NCI-H748 treated with DMSO at 0.1 percent for 48 hours (cell line): Measurements from ENCODE around the gene GINS1.

ENCODE experiments used
- DNase-seq: peaks from one replicate; lab custom pipeline; 2025; lab: John Stamatoyannopoulos, UW

GINS1 gene

DNA sequence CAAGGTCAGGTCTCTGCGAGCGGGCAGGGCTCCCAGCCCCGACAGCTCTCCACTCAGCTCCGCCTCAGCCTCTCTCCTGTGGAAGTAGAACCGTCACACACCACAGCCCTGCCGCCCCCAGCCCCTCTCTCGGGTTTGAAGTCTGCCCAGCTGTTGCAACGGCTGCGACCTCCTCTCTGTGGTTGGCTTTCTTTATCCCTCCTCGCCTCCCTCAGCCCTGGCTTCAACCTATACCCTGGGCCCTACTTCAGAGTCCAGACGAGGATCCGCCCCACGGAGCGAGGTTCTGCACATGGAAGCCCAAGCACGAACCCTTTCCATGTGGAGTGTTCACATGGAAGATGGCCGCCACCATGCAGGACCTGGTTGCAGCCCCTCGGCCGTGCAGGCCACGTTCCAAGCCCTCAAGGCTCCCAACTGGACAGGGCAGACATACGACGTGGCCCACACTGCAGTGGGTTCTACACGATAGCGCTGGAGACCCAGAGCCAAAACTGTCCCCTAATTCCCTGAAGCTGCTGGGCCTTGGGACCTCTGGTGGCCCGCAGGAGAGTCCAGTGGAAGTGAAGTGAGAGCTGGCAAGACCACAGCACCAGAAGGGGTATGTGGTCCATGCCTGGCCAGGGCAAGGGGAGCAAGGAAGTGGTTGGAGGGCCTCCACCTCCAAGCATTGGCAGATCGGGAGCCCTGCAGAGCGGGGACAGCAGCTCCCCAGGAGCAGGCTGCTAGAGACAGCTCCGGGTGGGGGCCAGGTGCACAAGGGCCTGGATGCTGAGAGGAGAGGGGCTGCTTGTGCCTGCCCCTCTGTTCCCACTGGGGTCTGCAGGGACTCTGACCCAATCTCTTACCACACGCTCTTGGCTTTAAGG is 69.8 kb downstream of the GINS1 start:
- no peak for DNase-seq

DNA sequence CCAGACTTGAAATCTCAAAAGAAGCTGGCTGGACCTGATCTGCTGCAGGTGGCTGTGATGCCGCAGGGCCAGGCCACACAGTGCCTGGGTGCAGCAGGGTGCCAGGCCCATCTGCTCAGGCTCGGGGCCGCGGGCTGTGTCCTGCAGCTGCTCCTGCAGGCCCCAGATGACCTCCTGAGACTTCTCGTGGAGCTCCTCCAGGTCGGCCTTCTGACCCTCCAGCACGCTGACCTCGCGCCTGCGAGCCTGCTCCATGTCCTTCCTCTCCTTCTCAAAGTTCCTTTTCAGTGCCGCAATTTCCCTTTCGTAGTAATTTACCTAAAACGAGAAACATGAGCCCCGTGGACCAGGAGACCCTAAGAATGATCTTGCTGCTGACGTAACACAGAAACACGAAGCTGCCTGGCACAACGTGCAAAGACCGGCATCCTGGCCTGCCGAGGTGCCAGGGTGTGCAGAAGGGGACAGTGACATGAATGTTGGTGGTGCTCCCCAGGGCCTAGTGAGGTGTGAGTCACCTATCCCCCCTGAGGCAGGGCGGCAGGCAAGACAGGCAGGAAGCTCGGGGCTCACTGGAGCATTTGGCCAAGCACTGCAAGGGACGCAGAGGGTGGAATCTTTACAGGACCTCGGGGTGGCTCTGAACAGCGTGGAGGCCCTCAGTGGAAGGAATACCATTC is 71.6 kb downstream of the GINS1 start:
- no peak for DNase-seq

DNA sequence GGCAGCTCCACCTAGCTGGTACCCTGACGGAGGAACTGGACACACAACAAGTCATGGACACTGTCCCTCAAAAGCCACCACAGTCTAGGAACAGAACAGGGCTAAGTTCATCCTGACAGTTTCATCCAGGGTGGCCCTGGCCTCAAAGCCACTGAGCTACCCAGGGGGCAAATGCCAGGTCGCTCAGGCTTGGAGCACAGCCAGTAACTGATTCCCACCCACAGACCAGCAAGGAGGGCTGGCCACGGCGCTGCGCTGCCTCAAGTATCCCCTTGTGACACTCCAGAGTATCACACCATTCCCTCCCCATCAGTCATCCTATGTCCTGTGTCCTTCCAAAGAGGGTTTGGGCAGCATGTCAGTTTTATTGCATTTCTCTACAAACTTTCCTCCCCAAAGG is 72.2 kb downstream of the GINS1 start:
- no peak for DNase-seq

DNA sequence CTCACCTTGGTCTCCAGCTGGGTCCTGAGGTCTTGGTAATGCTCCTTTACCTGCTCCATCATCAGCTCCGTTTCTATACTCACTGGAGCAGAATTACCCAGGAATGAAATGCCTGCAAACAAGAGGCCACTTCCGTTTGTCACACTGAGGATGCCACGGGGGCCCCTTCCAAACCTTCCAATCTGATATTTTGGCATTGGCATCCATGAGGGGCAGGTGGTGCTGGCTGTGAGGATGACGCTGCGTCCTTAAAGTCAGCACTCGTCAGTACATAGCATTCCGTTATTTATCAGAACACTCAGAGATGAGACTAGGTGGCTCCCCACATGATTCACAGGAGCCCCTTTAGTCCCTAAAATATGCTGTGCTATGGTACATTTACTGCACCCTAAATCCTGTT is 72.7 kb downstream of the GINS1 start:
- no peak for DNase-seq

DNA sequence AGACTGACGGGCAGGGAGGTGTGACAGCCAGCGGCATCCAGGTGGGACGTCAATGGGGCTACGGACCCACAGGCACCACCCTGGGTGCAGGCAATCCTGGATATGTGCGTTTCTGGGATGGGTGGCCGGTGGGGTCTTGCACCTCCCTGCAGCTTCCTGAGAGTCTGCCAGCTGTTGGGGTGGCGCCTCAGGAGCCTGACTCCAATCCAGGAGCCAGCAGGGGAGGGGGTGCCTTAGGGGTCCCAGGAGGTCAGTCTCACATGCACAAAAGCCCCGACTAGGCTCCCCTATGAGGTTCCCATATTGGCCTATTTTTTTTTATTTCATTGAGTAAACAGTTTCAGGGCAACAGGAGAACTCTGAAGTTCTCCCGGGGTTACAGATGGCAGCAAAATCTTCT is 73.3 kb downstream of the GINS1 start:
- DNase-seq, result no peak

DNA sequence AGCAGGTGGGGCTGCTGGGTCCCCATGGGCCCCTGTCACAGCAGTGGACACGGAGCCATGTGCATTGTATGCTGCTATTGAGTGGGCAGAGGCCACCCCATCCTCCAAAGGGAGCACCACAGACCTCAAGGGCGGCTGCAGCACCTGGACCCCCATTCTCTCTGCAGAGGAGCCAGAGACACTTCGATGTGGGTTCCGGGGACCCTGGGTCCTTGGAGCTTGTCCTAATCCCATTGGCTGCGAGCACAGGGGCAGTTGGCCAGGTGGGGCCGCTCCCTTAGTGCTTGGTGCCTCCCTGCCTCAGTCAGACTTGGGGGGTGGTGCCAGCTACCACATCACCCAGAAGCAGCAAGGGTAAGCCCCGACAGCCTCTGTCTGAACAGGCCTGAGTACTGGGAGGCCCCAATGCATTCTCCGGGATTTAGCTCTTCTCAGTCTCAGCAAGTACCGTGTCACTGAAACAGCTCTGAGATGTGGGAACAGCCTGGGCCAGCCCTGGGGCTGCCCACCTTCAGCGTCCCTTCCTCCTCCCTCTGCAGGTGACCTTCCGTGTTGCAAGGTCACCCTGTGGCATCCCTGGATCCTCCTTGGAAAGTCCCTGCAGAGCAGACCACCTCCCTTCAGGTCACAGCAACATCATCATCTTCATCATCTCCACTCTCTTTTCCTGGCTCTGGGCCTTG is 73.9 kb downstream of the GINS1 start:
- no peak for DNase-seq

DNA sequence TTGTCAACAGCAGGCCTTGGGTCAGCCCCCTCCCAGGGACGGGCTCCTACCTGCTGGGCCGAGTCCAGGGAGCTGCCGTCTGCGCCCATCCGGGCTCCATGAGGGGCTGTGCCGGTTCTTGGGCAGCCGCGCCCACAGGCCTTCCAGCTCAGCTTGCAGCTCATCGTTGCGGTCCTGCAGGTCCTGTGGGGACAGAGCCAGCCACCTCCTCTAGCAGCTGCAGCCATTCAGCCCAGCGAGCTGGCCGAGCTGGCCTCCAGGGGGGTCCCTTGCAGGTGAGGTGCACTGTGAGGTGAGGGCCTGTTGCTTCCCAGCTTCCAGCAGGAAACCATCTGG is 74.4 kb downstream of the GINS1 start:
- DNase-seq, result no peak

DNA sequence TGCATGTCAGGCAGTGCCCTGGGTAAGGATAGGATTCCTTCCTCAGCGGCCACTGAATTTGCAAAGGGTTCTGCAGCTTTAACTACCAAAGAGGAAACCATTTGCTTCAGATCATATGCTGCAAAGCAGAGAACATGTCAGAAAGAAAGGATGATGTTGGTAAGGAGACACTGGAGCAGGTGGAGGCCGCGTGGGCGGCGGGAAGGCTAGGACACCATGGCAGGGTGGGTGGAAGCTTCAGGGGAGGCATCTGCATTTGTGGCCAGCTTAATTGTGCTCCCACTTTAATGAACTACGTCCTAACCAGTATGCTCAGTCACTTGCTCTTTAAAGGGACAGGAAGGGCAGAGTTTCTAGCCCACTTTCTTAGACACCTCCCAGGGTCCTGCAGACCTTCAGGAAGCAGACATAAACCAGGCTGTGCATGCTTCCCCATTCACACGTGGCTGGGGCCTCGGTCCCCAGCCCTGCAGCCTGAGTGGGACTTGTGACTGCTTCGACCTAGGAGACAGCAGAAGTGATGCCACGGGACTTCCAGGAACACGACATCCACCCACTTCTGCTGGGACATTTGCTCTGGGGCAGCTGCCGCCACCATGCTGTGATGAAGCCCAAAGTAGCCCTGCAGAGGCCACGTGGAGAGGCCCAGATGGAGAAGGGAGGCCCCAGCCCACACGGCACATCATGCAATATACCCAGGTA is 76.1 kb downstream of the GINS1 start:
- no peak for DNase-seq

DNA sequence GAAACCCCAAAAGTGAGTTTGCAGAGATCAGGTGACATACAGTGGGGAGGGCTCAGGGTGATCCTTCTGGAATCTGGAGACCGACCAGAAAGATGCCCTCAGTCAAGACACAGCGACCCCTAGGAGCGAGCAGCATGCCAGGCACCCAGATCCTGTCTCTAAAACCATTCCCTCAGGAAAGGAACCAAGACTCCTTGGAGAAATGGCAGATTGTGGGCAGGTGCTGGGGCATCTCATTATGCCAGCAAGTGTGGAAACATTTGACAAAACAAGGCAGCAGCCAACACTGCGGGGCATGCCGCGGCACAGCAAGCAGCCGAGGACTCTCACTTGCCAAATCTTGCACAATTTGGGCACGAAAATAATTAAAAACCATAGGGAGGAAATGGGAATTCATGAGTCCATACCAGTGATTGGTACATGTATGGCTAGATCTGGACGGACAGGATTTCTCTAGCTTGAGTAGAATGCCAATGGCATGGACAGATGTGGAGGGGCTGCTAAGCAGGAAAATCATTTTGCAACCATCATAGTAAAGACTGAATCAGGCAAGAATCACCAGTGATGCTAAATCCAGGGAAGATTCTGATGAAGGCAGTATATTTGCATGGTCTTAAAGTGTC is 76.9 kb downstream of the GINS1 start:
- DNase-seq, result no peak

DNA sequence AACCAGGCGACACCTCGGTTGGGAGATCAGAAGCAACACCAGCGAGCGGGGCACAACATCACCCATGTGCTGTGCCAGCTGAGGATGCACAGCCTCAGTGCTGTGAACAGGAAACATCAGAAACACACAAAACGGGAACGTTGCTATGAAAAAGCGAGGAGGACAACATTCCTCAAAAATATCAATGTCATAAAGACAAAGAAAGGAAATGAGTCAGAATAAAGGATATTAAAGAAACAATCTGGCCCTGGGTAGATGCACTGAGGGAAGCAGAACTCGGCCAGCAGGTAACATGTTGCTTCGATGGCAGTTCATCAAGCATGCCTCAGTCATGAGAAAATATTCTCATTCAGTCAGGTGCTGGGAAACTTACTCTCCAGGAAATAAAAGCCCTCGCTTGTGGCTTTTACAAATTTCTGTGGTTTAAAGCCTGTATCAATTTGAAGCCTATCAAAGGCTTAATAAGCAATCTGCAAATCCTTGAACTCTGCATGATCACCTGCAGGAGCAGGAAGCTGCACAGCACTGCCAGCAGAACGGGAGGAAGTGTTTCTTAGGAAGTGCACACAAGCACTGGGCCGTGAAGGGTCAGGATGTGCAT is 77.5 kb downstream of the GINS1 start:
- no peak for DNase-seq

DNA sequence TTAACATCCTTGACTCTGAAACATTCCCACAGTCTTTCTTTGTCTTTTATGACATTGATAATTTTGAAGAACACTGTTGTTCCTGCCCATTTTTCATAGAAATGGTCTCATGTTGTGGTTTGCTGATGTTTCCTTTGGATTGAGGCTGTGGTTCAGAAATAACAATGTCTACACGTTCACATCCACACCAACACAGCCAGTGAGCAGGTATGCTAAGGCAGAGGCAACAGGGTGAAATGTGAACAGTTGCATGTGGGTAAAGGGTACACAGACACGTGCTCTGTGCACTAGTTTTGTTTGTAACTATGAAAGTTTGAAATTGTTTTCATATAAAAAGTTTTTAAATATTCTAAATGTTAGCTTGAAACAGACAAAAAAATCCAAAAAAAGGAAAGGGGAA is 78.4 kb downstream of the GINS1 start:
- DNase-seq, result no peak

DNA sequence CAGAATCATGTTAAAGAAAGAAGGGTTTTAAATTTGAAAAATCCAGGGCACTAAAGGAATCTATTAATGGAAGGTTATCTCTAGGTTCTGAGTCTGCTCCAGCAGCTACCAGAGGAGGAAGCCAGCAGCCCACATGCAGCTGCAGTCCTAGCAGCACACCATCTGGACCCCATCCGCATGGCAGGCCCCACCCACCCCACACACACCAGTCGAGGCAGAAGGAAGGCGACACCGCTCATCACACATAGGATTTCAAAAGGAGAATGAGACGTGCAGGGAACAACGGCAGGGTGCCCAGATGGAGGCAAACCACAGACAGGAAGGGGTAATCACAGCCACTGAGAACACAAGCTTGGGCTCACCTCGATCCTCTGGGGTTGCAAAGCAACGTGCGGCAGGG is 78.9 kb downstream of the GINS1 start:
- DNase-seq, result no peak

DNA sequence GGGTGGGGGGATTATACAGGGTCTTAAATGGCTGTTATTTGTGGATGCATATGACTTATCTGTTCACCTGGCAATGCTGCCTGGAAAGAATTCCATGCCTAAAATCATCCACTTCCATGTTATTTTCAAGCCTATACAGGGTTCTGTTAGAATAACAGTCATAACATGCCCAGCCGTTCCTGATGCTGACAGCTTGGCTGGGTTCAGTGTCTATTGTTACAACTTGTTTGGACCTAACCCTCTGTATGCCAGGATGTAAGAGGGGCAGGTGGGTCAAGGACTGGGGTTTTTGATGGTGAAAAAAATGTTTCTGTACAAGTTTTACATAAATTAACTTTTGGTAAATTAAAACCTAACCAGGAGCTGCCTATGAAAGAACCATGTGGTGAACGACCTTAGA is 79.8 kb downstream of the GINS1 start:
- no peak for DNase-seq

DNA sequence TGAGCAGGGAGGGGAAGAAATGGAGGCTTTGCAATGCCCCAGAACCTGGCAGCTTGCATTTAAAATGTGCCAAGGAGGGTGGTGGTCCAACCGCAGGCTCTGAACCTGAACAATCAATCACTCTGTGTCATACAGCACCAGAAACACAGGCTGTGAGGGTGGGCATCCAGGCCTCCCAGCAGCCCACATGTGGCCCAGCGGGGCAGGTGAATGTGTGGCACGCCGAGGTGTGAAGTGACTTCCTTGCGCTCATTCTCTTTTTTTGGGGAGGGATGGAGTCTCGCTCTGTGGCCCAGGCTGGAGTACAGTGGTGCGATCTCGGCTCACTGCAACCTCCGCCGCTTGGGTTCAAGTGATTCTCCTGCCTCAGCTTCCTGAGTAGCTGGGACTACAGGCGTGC is 80.5 kb downstream of the GINS1 start:
- no peak for DNase-seq

DNA sequence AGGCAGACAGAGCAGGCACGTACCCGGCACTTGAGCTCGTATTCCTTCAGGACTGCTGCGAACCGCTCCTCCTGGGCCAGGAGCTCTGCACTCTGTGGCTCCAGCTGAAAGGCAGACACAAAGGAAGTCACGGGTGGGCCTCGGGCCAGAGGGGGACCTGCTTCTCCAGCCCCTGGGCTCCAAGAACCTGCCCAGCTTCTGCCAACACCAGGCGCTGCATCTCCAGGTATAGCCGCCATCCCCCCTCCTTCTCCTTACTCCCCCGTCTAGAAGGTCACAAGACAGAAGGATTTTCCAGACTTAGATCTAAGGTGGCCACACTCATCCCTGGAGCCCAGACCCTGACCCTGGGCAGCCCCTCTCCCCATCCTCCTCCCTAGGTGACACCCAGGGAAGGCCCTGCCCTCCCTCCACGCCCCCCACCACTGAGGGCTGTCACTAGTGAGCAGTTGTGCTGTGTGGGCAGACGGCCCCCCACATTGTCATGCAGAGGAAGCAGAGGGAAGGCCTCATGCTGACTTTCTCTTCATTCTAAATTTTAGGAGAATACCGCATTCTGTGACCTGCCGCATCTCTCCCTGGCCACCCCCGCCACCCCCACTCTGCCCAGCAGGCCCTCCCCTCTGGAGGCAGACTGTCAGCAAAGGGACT is 81.9 kb downstream of the GINS1 start:
- DNase-seq, result no peak

DNA sequence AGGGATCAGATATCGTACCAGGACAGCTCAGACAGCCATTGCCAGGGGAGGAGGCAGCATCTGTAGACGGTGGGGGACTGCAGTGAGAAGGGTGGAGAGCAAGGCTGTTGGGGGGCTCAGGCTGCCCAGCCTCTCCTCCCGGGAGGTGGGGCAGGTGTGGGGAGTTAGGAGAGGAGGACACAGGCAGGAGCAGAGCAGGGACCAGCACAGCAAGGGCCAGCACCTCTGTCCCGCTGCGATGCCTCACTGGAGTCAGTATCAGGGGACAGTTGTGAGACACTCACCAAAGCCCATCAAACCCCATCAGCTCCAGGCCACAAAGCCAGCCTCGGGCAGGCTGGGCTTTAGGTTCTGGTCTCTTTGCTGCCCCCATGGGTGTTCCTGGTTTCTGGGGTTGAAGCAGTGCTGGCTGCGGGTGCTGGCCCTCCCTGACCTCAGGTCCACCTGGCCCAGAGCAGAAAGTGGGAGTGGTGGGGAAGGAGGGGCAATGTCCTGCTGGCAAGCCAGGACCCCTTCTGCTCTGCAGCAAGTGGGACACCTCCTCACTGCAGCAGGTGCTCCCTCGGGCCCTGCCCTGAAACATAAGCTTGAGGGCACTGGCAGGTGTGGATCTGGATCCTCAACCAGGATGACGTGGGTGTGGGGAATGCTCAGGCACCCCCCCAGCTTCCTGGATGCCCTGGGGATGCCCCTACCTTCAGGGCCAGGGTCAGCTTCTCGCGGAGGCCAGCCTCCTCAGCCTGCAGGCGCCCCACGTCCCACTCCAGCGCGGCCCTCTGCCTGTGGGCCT is 83.4 kb downstream of the GINS1 start:
- no peak for DNase-seq

DNA sequence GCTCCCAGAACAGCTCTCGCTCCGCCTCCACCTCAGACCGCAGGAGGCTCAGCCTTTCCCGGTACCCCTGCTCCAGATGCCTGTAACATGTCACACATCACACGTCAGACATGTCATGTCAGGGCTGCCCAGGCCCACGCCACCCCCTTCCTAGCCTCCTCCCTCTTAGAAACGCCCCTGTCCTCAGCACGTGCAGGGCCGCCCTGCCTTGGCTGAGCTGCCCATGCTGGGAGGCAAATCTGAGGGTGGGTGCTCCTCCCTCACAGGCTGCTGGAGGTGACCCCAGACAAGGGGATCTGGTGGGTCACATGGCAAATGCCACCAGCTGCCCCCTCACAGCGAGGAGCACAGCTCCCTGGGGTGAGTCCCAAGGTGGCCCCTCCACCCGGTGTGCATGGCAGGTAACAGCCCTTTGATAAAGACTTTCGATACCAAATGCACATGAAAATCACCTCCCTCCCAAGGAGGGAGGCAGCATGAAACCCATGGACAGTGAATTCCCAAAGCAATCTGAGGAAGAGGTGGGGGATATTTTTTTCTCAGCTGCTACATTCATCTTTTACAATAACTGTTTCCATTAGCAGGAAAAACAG is 84.1 kb downstream of the GINS1 start:
- no peak for DNase-seq

DNA sequence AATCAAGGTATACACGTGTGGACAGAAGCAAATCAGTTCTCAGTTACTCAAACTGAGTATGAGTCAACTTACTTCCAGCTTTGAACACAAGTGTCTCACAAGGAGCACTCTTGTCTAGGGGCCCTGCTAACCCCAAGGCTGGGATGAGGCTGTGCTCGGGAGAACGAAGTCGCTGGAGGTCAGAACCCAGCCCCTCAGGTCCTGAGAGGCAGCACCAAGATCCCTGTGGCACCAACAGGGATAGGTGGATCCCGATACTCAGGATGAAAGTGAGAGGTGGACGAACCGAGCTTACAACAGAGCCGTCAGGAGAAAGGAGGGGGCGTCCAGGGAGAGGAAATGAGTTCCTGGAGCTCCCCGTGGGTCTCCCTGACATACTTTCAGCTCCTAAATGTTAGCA is 85.7 kb downstream of the GINS1 start:
- DNase-seq, result no peak

DNA sequence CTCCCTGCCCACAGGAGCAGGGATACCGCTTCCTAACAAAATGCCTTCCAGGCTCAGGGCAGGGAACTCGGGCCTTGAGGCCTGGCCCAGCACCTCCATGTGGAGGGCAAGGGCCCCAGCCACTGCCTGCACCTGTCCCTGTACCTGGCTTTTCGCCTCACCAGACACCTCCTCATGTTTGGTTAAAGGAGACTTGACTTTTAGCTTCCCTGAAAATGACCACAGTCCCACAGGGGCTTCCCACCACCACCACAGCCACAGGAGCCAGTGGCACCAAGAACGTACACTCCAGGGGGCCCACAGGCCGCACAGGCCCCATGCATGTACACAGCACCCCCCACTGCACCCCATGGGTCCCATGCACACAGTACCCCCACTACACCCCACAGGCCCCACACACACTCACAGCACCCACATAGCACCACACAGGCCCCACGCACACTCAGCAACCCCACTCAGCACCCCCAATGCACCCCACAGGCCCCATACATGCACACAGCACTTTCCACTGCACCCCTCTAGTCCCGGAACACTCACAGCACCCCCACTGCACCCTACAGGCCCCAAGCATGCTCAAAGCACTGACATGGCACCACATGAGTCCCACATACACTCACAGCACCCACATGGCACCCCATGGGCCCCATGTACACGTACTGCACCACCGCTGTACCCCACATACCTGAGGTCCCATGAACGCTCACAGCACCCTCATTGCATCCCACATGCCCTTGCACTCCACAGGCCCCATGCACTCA is 86.5 kb downstream of the GINS1 start:
- no peak for DNase-seq
